Mesenchymal stem cell (in vitro differentiated cells and primary cell): Measurements from ENCODE around the gene MRPS23.
"Not testable (repeated sequence)": the region's sequence is repeated elsewhere in the genome, so short reads cannot be mapped to it uniquely, and the experiment has no call there.

Source experiments
- DNase-seq: peaks from one replicate; pipeline ENCODE4 v3.0.0-alpha.2; 2013
- H2AFZ ChIP-seq: one replicate; pipeline ENCODE4 v1.6.1; 2013; ENCODE audit warnings: low read depth, mild to moderate bottlenecking, control low read depth, inconsistent platforms, low read length, moderate library complexity
- H2AK5ac ChIP-seq: 2 replicates; pipeline ENCODE4 v1.6.1; 2013; ENCODE audit warnings: low read length, moderate library complexity, mild to moderate bottlenecking, inconsistent platforms; ENCODE audit not compliant: severe bottlenecking
- H2BK120ac ChIP-seq: one replicate; pipeline ENCODE4 v1.6.1; 2013; ENCODE audit warnings: low read depth, mild to moderate bottlenecking, inconsistent platforms, low read length, moderate library complexity
- H2BK12ac ChIP-seq, 2 experiments: one replicate each; pipeline ENCODE4 v1.6.1; 2013; ENCODE audit warnings: inconsistent platforms in 2 of 2, low read length in 2 of 2, mild to moderate bottlenecking in 2 of 2, moderate library complexity in 2 of 2, control low read depth in 1 of 2
- H2BK15ac ChIP-seq: one replicate; pipeline ENCODE4 v1.6.1; 2013; ENCODE audit warnings: mild to moderate bottlenecking, low read depth, inconsistent platforms; ENCODE audit not compliant: poor library complexity, severe bottlenecking
- H2BK5ac ChIP-seq: 2 replicates; pipeline ENCODE4 v1.6.1; 2013; ENCODE audit warnings: low read depth, mild to moderate bottlenecking, low read length, control low read depth, inconsistent platforms; ENCODE audit not compliant: poor library complexity, severe bottlenecking
- H3K14ac ChIP-seq, 2 experiments: one replicate each; pipeline ENCODE4 v1.6.1; 2013; ENCODE audit warnings: inconsistent platforms in 2 of 2, low read length in 2 of 2, control low read depth in 1 of 2, mild to moderate bottlenecking in 1 of 2, moderate library complexity in 1 of 2
- H3K18ac ChIP-seq, 2 experiments: one replicate each; pipeline ENCODE4 v1.6.1; 2013; ENCODE audit warnings: inconsistent platforms in 2 of 2, low read length in 2 of 2, control low read depth in 1 of 2, low read depth in 1 of 2, mild to moderate bottlenecking in 1 of 2
- H3K23ac ChIP-seq, 2 experiments: one replicate each; pipeline ENCODE4 v1.6.1; 2013; ENCODE audit warnings: inconsistent platforms in 2 of 2, low read length in 2 of 2, mild to moderate bottlenecking in 2 of 2, moderate library complexity in 2 of 2, control low read depth in 1 of 2
- H3K27ac ChIP-seq: 2 replicates; pipeline ENCODE4 v1.5.1; 2013; ENCODE audit warnings: mild to moderate bottlenecking, moderate library complexity, low read length, control low read depth, inconsistent platforms; ENCODE audit not compliant: poor library complexity, severe bottlenecking
- H3K27me3 ChIP-seq, 2 experiments: 2 replicates each; pipeline versions ENCODE4 v1.6.1 to v1.7.0; 2013; ENCODE audit warnings: low read length in 2 of 2, mild to moderate bottlenecking in 2 of 2, moderate library complexity in 2 of 2, control low read depth in 1 of 2, inconsistent platforms in 1 of 2; ENCODE audit not compliant: control insufficient read depth in 1 of 2, insufficient read depth in 1 of 2
- H3K36me3 ChIP-seq, 2 experiments: 2 replicates each; pipeline versions ENCODE4 v1.6.1 to v1.7.0; 2013; ENCODE audit warnings: low read length in 2 of 2, control low read depth in 1 of 2, inconsistent platforms in 1 of 2, low read depth in 1 of 2, mild to moderate bottlenecking in 1 of 2; ENCODE audit not compliant: insufficient read depth in 2 of 2, control insufficient read depth in 1 of 2
- H3K4ac ChIP-seq, 2 experiments: one replicate each; pipeline ENCODE4 v1.6.1; 2013; ENCODE audit warnings: inconsistent platforms in 2 of 2, low read length in 2 of 2, mild to moderate bottlenecking in 2 of 2, moderate library complexity in 2 of 2, control low read depth in 1 of 2, low read depth in 1 of 2
- H3K4me1 ChIP-seq: 2 replicates; pipeline ENCODE4 v1.6.1; 2013; ENCODE audit warnings: low read depth, low read length, control low read depth; ENCODE audit not compliant: control insufficient read depth, insufficient read depth
- H3K4me2 ChIP-seq: 2 replicates; pipeline ENCODE4 v1.6.1; 2013; ENCODE audit warnings: low read length, mild to moderate bottlenecking, inconsistent platforms; ENCODE audit not compliant: poor library complexity, severe bottlenecking
- H3K4me3 ChIP-seq, 2 experiments: 2 replicates each; pipeline versions ENCODE4 v1.5.1 to v1.7.0; 2013; ENCODE audit warnings: low read length in 2 of 2, mild to moderate bottlenecking in 2 of 2, control low read depth in 1 of 2, low read depth in 1 of 2; ENCODE audit not compliant: insufficient read depth in 1 of 2
- H3K79me1 ChIP-seq: replicated peaks from 2 replicates; pipeline ENCODE4 v1.6.1; 2013; ENCODE audit warnings: mild to moderate bottlenecking, control low read depth, low read length, inconsistent platforms; ENCODE audit not compliant: poor library complexity, severe bottlenecking
- H3K9ac ChIP-seq: 2 replicates; pipeline ENCODE4 v1.7.0; 2013; ENCODE audit warnings: mild to moderate bottlenecking, low read length, moderate library complexity
- H3K9me3 ChIP-seq: 2 replicates; pipeline ENCODE4 v1.7.0; 2013; ENCODE audit warnings: mild to moderate bottlenecking, low read length; ENCODE audit not compliant: control insufficient read depth
- H4K8ac ChIP-seq: one replicate; pipeline ENCODE4 v1.6.1; 2013; ENCODE audit warnings: inconsistent platforms, mild to moderate bottlenecking, low read length, moderate library complexity
- H4K91ac ChIP-seq: one replicate; pipeline ENCODE4 v1.6.1; 2013; ENCODE audit warnings: mild to moderate bottlenecking, low read length, inconsistent platforms
- WGBS: methylation state at CpG from one replicate; pipeline ENCODE4 v1.1.7; 2013; ENCODE audit warnings: mixed read lengths; 5-methylcytosine and 5-hydroxymethylcytosine counted together

The MRPS23 gene

GRCh38 chr17:57846056-57846945, 3.5 kb downstream of the MRPS23 start:
- Histone ChIP-seq H3K4me1 (peaks cover 11% of the 10 kb centered on the region), H3K36me3 (peaks cover 7 to 35% of the 10 kb centered on the region in 2 experiments), H3K79me1 (peaks cover 31% of the 10 kb centered on the region)
- H2BK15ac ChIP-seq, H3K9ac ChIP-seq, H2AFZ ChIP-seq, H4K8ac ChIP-seq, H3K27me3 ChIP-seq, H3K4ac ChIP-seq, H2BK5ac ChIP-seq, H3K18ac ChIP-seq, H3K4me3 ChIP-seq, H4K91ac ChIP-seq, H2BK120ac ChIP-seq, H3K4me2 ChIP-seq, H3K14ac ChIP-seq, H3K27ac ChIP-seq, H3K9me3 ChIP-seq, H2BK12ac ChIP-seq, H2AK5ac ChIP-seq, DNase-seq, H3K23ac ChIP-seq: not testable (repeated sequence)
- WGBS = 96% methylated on average over 20 of the region's 32 CpGs

GRCh38 chr17:57842280-57842679, 7.6 kb downstream of the MRPS23 start:
- no peaks in the 10 kb centered on the region for H3K27me3 ChIP-seq
- H3K9me3 ChIP-seq = no peaks in the 10 kb centered on the region
- H2BK5ac ChIP-seq = no peak overlapping the region
- H3K36me3 ChIP-seq = peaks cover 17 to 62% of the 10 kb centered on the region in 2 experiments
- no peak for DNase-seq
- no peak overlapping the region for H2AFZ ChIP-seq
- no peak overlapping the region for H2BK12ac ChIP-seq
- no peak overlapping the region for H2BK15ac ChIP-seq
- H3K9ac ChIP-seq = no peak overlapping the region
- no peak overlapping the region for H3K23ac ChIP-seq
- peaks cover 25% of the 10 kb centered on the region for H3K79me1 ChIP-seq
- no peak overlapping the region for H3K18ac ChIP-seq
- no peak overlapping the region for H4K8ac ChIP-seq
- no peak overlapping the region for H3K4me2 ChIP-seq
- H3K27ac ChIP-seq = no peak overlapping the region
- peaks cover 2% of the 10 kb centered on the region for H3K4me1 ChIP-seq
- no peak overlapping the region for H3K4me3 ChIP-seq
- H2BK120ac ChIP-seq = no peak overlapping the region
- H3K4ac ChIP-seq = no peak overlapping the region
- 100% methylated on average over 1 of the region's 1 CpG for WGBS
- no peak overlapping the region for H3K14ac ChIP-seq
- no peak overlapping the region for H2AK5ac ChIP-seq
- no peak overlapping the region for H4K91ac ChIP-seq

- H2BK120ac ChIP-seq = no peak overlapping the region
- H3K14ac ChIP-seq = no peak overlapping the region
- no peak overlapping the region for H4K8ac ChIP-seq
- no peak overlapping the region for H3K4me2 ChIP-seq
- H3K9me3 ChIP-seq = no peaks in the 10 kb centered on the region
- DNase-seq = no peak
- H4K91ac ChIP-seq = no peak overlapping the region
- peaks cover 21% of the 10 kb centered on the region for H3K79me1 ChIP-seq
- no peak overlapping the region for H2BK15ac ChIP-seq
- H3K4me1 ChIP-seq = no peaks in the 10 kb centered on the region
- peaks cover 17 to 55% of the 10 kb centered on the region in 2 experiments for H3K36me3 ChIP-seq
- no peak overlapping the region for H3K4me3 ChIP-seq
- no peak overlapping the region for H3K4ac ChIP-seq
- H2BK5ac ChIP-seq = no peak overlapping the region
- H2AK5ac ChIP-seq = no peak overlapping the region
- no peak overlapping the region for H3K27ac ChIP-seq
- H3K27me3 ChIP-seq = no peaks in the 10 kb centered on the region
- H3K18ac ChIP-seq = no peak overlapping the region
- no peak overlapping the region for H2BK12ac ChIP-seq
- no peak overlapping the region for H3K9ac ChIP-seq
- 95% methylated on average over 5 of the region's 6 CpGs for WGBS
- H2AFZ ChIP-seq = no peak overlapping the region
- no peak overlapping the region for H3K23ac ChIP-seq
These were observed 10.3 kb downstream of the MRPS23 start for GRCh38 chr17:57839571-57839923.

- Histone ChIP-seq H3K36me3 (peaks cover 17 to 54% of the 10 kb centered on the region in 2 experiments), H2BK12ac (no peak overlapping the region), H4K8ac (no peak overlapping the region), H3K23ac (no peak overlapping the region), H2BK120ac (no peak overlapping the region), H4K91ac (no peak overlapping the region), H3K4me1 (peaks cover 5% of the 10 kb centered on the region), H3K27me3 (no peaks in the 10 kb centered on the region), H3K4me2 (no peak overlapping the region), H3K79me1 (peaks cover 21% of the 10 kb centered on the region), H3K14ac (no peak overlapping the region), H3K4me3 (no peak overlapping the region), H3K4ac (no peak overlapping the region), H2BK5ac (no peak overlapping the region), H3K18ac (no peak overlapping the region), H3K27ac (no peak overlapping the region), H3K9ac (no peak overlapping the region), H2AK5ac (no peak overlapping the region), H3K9me3 (no peaks in the 10 kb centered on the region), H2BK15ac (no peak overlapping the region), H2AFZ (no peak overlapping the region)
- 90% methylated on average over 5 of the region's 6 CpGs for WGBS
- no peak for DNase-seq
These were observed 10.8 kb downstream of the MRPS23 start for GRCh38 chr17:57838857-57839570.
